Lower lobe of right lung (tissue), 2 donors: ENCODE data around the gene SPEF2. TPM values are rescaled to one million over a fixed set of nuclear protein-coding genes. Genes with fewer than 3 reads are reported as not detected.

Source experiments
- ATAC-seq, 2 donors: fragments of 200-7000 bp; cut with Tn5 transposase; one replicate each; pipeline ENCODE4 v1.9.1; 2020 to 2022; ENCODE audit warnings: mild to moderate bottlenecking in 2 of 2, moderate library complexity in 2 of 2
- DNase-seq: peaks from one replicate; pipeline ENCODE4 v3.0.0-alpha.2; 2020
- H3K27ac ChIP-seq: fragments of 200-600 bp; one replicate; pipeline ENCODE4 v1.8.0; 2022
- H3K27me3 ChIP-seq: fragments of 200-600 bp; one replicate; pipeline ENCODE4 v1.8.0; 2022; ENCODE audit warnings: low read depth
- H3K36me3 ChIP-seq: fragments of 200-600 bp; one replicate; pipeline ENCODE4 v1.8.0; 2022; ENCODE audit warnings: mild to moderate bottlenecking
- H3K4me1 ChIP-seq: fragments of 200-600 bp; one replicate; pipeline ENCODE4 v1.8.0; 2022
- H3K4me3 ChIP-seq: fragments of 200-600 bp; one replicate; pipeline ENCODE4 v1.8.0; 2022; ENCODE audit warnings: mild to moderate bottlenecking
- H3K9me3 ChIP-seq: fragments of 200-600 bp; one replicate; pipeline ENCODE4 v1.8.0; 2022
- CTCF ChIP-seq: fragments of 200-600 bp; IDR thresholded peaks from one replicate; pipeline ENCODE4 v1.8.0; 2022; ENCODE audit warnings: antibody characterized with exemption, mild to moderate bottlenecking
- intact Hi-C: fragments of 100-400 bp; cut with DNase I; formaldehyde crosslinking; loops from one replicate; pipeline ENCODE4 v1.11.0; 2022
- total RNA-seq: library from RNA; stranded (reverse); fragmentation: NEBNext Ultra II Directional; extraction: Animal tissue kit (Norgen Biotek cat#: 25700); gene quantifications from one replicate; pipeline ENCODE4 v1.2.1, GENCODE V29; 2021
- donor health status: DM: no; HTN: yes; CAD: no; lungs with severe emphysema.

Gene SPEF2
- total RNA-seq, 1 donor from 2014 or later, result 17.6 TPM

- no peak for TF ChIP-seq CTCF
- Histone ChIP-seq H3K27ac (no peak overlapping the region), H3K9me3 (no peaks in the 10 kb centered on the region), H3K4me3 (no peak overlapping the region), H3K4me1 (no peaks in the 10 kb centered on the region), H3K36me3 (no peaks in the 10 kb centered on the region), H3K27me3 (no peaks in the 10 kb centered on the region)
- DNase-seq (no peak), ATAC-seq (no peak)
- intact Hi-C loops, result no loop called here
These were observed 26.9 kb downstream of the SPEF2 start for GRCh38 chr5:35644543-35644942.

GRCh38 chr5:35647128-35647527 is 29.5 kb downstream of the SPEF2 start:
- no peak for TF ChIP-seq CTCF
- intact Hi-C loops, result no loop called here
- Histone ChIP-seq H3K27me3 (no peaks in the 10 kb centered on the region), H3K4me3 (no peak overlapping the region), H3K4me1 (no peaks in the 10 kb centered on the region), H3K9me3 (no peaks in the 10 kb centered on the region), H3K36me3 (no peaks in the 10 kb centered on the region), H3K27ac (no peak overlapping the region)
- ATAC-seq (no peak), DNase-seq (no peak)

- no peak for DNase-seq
- no peak for TF ChIP-seq CTCF
- no peaks in the 10 kb centered on the region for H3K9me3 ChIP-seq
- H3K27ac ChIP-seq, result no peak overlapping the region
- H3K27me3 ChIP-seq, result no peaks in the 10 kb centered on the region
- no peaks in the 10 kb centered on the region for H3K4me1 ChIP-seq
- no peak overlapping the region for H3K4me3 ChIP-seq
- intact Hi-C loops, result no loop called here
- ATAC-seq, result no peak
- H3K36me3 ChIP-seq, result no peaks in the 10 kb centered on the region
These were observed 30.0 kb downstream of the SPEF2 start for GRCh38 chr5:35647712-35648111.

GRCh38 chr5:35651002-35651756 is 33.5 kb downstream of the SPEF2 start:
- peak; percentile 50 for TF ChIP-seq CTCF
- DNase-seq, result no peak
- H3K4me1 ChIP-seq, result no peaks in the 10 kb centered on the region
- no peaks in the 10 kb centered on the region for H3K9me3 ChIP-seq
- no peak overlapping the region for H3K4me3 ChIP-seq
- no peaks in the 10 kb centered on the region for H3K27me3 ChIP-seq
- ATAC-seq, result peak; percentile 27 to 50
- intact Hi-C loops, result no loop called here
- H3K36me3 ChIP-seq, result no peaks in the 10 kb centered on the region
- no peak overlapping the region for H3K27ac ChIP-seq

- DNase-seq, result no peak
- ATAC-seq, result no peak
- intact Hi-C loops, result no loop called here
- no peaks in the 10 kb centered on the region for H3K4me1 ChIP-seq
- H3K27me3 ChIP-seq, result no peaks in the 10 kb centered on the region
- no peak overlapping the region for H3K27ac ChIP-seq
- no peak overlapping the region for H3K4me3 ChIP-seq
- no peaks in the 10 kb centered on the region for H3K9me3 ChIP-seq
- TF ChIP-seq CTCF, result no peak
- H3K36me3 ChIP-seq, result no peaks in the 10 kb centered on the region
These were observed 39.1 kb downstream of the SPEF2 start for GRCh38 chr5:35656721-35657120.
